NCI-H2227 (cell line): ENCODE results near the gene SLC39A3.

Experiments used
- DNase-seq: peaks from one replicate; lab custom pipeline; 2025; ENCODE audit not compliant: unreplicated experiment; lab: John Stamatoyannopoulos, UW

SLC39A3 gene

DNA sequence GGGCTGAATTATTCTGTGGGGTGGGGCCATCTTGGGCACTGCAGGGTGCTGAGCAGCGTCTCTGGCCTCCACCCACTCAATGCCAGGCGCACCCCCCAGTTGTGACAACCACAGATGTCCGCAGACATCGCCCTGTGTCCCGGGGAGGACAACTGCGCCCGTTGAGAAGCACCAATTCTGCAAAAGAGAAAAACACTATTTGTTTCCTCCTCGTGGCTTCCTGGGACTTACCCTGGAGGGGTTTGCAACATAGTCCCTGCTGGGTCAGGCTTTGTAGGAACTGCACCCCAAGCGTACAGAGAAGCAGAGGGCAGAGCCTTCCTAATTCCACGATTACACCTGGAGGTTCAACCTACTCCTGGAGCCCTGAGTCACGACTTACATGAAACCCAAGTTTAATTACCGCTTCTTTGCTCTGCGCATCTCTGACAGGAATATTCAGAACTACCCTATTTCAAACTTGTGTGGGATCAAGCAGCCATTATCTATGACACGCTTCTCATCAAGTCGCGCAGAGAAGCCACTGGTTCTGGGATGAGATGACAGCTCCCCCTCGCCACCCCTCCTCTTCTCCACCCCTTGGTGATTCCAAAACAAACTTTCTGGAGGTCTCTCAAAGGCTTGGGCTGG is 11.1 kb upstream of the SLC39A3 start:
- no peak for DNase-seq

DNA sequence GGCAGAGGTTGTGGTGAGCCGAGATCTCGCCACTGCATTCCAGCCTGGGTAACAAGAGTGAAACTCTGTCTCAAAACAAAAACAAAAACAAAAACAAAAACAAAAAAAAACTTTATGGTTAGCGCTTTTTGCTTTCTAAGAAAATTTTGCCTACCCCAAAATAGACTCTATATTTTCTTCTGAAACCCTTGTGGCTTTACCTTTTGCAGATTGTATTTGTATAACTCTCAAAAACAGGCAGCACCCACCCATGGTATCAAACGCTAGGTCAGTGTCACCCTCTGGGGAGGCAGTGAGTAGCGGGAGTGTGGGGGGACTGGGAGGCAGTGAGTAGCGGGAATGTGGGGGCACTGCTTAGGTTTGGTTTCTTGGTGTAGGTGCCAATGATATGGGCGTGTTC is 7.5 kb upstream of the SLC39A3 start:
- DNase-seq = no peak

DNA sequence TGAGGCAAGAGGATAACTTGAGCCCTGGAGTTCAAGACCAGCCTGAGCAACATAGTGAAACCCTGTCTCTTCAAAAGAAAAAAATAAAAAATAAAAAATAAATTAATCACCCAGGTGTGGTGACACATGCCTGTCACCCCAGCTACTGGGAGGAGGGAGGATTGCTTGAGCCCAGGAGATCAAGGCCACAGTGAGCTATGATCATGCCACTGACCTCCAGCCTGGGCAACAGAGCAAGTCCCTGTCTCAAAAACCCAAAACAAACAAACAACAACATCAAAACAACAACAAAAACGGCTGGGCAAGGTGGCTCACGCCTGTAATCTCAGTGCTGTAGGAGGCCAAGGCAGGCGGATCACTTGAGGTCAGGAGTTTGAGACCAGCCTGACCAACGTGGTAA is 4.3 kb upstream of the SLC39A3 start:
- DNase-seq = no peak

DNA sequence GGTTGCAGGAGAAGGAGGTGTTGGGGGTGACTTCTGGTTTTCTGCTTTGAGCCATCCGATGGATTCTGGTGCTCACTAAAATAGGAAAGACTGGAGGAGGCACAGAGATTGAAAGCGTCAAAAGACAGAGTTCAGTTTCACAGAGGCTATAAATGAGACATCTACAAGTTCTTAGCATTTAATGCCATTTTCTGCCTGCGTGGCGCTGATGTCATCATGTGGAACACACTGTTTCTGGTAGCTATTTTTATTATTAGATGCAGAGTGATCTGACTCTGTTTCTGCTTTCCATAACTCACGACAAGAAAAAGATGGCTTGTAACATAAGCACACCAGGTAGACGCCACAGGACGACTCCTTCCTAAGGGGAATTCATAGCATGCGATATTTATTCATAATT is 3.3 kb upstream of the SLC39A3 start:
- no peak for DNase-seq

DNA sequence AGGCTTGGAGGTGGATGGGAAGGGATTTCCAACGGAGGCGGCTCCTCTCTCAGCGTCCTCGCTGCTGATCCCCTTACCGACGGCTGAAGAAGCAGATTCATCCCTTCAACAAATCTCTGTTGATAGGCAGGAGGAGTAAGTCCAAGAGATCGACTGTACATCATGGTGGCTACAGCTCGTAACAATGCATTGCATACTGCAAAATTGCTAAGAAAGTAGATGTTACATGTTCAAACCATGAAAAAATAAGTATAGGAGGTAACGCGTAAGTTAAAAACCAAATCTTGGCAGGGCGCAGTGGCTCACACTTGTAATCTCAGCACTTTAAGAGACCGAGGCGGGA is 468 bp upstream of the SLC39A3 start:
- DNase-seq = no peak

DNA sequence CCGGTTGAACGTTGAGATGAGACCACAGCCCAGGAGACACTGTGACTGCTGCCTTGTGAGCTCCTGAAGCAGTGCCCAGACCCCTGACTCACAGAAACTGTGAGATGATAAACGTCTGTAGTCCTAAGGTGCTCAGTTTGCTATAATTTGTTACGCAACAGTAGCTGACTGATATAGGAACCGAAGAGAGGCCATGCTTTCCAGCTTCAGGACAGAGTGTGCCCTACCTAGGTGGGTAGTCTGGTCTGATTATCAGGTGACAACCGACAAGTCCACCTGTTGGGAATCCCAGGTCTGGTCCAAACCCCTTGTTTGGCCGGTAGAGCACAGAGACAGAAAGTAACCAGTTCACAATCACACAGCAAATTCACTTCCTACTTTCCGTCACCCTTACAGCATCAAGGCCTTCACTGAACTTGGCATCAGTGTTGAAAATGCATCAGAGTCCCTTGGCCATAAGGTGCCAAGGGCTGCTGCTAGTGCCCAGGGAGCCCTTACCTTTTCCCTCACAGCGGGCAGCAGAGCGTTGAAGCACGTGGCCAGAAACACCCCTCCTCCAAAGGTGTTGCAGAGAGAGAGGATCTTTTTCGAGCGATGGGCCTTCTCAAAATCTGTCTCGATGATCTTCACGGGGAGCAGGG is 3.1 kb downstream of the SLC39A3 start:
- DNase-seq = no peak

DNA sequence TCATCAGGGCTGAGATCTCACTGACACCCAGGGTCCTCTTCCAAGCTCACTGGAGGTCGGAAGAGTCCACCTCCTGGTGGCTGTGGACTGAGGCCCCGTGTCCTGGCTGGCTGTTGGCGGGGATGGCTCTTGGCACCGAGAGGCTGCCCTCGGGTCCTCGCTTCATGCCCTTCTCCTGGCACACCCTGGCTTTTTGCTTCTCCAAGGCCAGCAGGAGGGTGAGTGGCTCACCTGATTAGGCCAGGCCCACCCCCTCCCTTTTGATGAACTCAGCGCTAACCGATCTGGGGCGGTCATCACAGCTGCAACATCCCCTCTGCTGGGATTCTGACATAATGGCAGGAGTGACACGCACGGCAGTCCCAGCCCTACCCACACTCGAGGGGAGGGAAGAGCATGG is 4.4 kb downstream of the SLC39A3 start:
- DNase-seq = no peak

DNA sequence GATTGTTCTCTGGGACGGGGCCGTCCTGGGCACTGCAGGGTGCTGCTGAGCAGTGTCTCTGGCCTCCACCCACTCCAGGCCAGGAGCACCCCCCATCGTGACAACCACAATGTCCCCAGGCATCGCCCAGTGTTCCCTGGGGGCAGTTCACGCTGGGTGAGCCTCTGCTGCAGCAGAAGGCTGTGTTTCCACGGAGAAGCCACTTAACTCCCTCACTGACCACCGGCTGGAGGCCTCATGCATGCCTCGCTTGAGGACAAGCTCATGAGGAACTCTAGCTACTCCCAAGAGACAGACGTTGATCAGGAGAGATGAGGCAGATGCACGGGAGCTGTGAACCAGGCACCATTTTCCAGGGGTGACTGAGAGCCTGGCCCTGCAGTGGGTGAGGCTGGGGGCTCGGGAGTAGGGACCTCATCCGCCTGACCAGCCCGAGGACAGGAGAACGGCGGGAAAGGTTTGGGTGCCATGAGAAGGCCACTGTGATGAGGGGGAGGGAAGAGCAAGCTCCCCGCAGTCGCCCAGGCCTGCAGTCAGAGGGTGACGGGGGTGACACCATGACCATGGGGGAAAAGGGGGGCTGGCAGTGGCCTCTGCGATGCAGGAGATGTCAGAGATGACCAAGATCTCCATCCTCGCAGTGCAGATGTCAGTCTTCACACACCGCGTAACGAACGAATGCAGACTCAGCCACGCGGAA is 5.1 kb downstream of the SLC39A3 start:
- DNase-seq = no peak

DNA sequence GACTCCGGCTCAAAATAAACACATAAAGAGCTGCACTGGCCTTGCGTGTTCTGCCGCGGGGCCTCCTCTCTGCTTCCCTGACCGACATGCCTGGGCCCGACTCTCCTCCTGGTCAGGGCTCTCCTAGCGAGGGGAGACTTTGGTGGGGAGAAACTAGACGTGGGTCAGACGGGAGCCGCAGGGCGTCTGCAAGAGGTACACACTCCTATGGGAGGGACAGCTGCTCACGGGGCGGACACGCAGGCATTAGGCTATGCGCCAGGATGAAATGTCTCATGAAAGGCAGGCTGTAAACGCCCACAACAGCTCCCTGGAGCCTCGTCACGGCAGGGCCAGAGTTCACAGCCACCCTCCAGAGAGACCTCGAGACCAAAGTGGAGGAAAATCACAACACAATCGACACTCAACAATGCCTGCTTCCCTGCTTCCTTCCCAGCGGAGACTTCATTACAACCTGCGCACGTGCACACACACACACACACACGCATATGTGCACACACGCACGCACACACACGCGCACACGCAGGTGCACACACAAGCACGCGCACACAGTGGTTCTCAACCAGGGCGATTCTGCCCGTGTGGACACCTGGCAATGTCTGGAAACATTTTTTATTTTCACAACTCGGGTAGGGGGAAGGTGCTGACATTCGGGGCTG is 5.8 kb downstream of the SLC39A3 start:
- peak; percentile 52 for DNase-seq

DNA sequence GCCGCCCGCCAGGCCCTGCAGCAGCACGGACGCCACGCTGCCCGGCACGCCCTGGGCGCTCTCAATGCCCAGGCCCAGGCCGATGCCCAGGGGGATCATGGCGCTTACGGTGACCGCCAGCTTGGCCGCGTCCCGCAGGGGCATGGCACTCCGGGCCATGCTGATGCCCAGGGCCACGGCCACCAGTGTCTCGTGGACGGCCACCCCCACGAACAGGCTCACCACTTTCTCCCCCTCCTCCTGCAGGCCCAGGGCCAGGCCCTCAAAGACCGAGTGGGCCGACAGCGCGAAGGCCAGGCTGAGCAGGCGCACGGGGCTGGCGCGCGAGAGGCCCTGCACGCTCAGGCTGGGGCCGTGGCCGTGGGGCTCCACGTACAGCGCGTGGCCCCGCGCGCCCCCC is 6.9 kb downstream of the SLC39A3 start:
- DNase-seq = no peak

DNA sequence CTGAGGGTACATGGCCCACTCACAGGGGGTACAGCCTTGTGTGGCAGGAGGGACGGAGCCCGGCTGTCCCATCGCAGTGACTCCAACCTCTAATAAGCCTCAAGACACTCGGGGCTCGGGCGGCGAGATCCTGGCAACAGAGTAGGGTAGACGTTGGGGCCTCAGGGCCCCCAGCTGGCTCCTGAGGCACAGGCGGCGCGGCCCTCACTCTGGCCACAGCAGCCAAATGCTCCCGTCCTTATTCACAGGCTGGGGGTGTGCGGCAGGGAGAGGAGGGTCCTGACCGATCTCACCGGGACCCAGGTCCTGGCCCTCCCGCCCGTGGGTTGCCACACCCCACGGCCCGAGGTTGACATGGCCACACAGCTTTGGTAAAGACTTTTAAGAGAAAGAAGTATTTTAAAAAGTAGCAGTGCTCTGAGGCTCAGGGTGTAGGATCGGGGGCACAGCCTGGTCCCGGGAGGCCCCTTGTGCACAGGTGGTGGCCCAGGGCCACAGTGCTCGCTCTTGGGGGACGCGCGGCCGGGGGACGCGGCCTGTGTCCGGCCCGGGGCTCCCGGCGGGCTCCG is 7.6 kb downstream of the SLC39A3 start:
- DNase-seq = no peak

DNA sequence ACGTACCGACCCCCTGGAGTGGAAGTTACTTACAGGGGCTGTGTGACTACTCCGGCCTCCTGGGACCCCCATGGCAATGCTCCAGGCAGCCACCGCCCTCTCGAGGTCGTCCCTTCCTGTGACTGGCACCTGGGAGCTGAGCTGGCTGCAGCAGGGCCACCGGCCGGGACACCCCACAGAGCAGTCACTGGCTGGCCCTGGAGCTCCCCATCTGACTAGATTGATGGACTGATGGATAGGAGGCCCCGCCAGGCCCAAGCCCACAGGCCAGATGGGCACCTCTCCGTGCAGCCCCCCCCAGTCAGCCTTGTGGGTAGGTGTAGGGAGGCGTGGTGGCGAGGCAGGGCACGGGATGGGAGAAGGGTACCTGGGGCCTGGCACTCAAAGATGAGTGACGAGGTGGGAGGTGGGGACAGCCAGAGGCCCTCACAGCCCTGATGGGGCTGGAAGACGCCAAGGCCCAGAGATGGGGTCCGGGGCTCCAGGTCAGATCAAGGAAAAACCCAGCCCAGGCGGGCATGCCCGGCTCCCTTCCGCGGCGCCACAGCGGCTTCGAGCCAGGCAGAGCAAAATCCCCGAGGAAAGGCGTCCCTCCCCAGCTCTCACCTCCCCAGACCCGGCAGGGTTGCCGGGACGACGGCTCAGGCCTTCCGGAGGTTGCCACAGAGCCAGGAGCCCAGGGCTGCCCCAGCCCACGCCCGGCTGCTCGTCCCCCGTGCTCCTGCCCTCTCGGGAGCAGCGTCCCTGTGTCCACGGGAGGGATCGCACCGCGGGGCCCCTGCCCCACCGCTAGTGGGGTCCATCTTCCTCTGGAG is 8.4 kb downstream of the SLC39A3 start:
- no peak for DNase-seq

DNA sequence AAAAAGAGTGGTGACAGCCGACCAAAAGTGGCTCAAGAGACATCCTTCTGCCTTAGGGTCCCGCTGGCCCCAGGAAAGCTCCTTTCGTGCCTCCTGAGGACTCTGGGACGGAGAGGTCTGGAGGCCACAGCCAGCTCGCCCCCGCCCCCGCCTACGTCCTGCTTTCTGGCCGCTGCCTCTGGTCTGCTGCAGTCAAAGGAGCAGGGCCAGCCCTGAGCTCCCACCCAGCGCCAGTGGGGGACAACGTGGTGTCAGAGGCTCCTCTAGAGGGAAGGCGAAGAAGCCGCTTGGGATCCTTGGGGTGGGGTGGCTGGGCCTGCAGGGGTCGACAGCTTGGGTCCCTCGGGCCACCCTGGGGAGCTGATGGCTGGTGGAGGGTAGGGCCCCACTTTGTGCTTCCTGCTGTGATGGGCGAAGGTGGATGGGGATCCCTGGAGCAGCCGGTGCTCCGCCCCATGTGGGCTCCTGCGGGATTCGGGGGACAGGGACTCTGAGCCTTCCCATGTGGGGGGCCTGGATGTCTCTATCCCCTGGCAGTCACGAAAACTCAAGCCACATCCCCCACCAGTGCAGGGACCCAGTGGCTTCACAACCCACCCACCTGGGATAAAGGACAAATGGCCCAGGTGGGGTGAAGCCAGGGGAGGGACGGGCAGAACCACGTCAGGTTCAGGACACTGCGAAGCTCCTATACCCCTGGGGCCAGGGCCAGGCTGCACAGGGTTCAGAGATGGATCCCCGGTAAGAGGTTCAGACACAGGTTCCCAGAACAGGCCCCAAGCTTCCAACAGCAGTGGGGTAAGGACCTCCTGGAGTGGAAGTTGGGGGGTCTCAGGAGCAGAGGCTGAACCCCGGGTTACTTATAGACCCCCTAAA is 9.6 kb downstream of the SLC39A3 start:
- no peak for DNase-seq

DNA sequence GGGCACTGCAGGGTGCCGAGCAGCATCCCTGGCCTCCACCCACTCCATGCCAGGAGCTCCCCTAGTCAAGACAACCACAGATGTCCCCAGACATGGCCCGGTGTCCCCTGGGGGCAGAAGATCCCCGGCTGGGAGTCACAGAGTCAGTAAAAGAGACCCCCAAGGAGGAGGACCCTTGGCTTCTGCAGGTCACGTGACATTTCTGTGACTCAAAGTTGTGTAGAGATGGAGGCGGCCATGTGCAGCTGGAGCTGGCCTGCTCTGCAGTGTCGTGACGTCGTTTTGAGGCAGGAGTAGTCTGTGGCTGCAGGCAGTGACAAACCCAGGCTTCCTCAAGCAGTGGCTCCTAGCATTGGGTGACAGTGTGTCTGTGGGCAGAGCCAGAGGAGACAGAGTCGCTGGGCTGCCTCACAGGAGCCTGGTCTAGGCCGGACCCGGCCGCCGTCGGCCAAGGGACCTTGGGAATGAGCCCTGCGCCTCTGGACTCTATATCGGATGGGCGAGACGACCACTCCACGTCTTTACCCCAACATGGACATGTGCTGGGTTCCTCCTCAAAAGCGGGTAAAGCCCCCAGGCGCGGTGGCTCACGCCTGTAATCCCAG is 10.9 kb downstream of the SLC39A3 start:
- no peak for DNase-seq

DNA sequence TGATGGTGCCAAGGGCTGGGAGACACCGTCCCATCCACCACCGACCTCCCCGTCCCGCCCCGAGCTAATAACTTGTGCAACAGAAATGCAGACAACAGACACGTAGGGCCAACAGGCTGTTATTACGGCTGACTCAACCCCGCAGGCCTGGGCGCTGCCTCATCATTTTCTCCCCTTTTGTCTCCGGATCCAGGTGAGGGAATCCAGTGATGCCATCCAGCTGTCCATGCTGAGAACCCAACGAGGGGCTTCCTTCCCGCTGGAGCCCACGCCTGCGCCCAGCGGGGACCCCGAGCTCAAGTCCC is 12.2 kb downstream of the SLC39A3 start:
- peak; percentile 30 for DNase-seq

DNA sequence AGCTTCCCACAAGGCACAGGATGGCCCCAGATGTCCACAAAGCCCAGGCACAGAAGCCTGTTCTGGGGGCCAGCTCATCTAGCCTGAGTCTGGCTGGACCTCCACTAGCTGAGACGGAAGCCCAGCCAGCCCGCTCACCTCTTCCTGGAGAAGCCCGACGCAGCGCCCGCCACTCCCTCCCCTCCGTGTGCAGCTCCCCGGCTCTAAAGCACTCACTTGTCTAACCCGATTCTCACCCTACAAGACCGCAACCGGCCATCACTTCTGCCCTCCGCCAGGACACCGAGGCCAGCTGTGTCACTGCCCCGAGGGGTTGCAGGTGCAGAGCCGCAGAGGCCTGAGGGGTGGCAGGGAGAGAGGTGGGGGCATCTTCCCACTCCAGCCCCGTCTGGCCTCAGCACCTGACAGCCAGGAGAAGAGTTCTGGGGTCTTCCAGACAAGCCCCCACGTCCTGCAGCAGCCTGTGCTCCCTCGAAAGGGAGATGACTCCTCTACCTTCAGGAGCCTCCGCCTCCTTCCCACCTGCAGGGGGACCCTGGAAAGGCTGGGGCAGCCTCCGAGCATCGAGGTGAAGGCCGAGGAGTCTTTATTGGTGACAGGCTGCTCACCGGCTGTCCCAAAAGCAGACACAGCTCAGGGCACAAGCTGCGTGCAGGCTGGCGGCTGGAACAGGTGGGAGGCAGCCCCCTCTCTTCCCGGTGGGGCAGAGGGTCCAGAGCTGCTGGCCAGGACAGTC is 12.7 kb downstream of the SLC39A3 start:
- peak; percentile 22 for DNase-seq

DNA sequence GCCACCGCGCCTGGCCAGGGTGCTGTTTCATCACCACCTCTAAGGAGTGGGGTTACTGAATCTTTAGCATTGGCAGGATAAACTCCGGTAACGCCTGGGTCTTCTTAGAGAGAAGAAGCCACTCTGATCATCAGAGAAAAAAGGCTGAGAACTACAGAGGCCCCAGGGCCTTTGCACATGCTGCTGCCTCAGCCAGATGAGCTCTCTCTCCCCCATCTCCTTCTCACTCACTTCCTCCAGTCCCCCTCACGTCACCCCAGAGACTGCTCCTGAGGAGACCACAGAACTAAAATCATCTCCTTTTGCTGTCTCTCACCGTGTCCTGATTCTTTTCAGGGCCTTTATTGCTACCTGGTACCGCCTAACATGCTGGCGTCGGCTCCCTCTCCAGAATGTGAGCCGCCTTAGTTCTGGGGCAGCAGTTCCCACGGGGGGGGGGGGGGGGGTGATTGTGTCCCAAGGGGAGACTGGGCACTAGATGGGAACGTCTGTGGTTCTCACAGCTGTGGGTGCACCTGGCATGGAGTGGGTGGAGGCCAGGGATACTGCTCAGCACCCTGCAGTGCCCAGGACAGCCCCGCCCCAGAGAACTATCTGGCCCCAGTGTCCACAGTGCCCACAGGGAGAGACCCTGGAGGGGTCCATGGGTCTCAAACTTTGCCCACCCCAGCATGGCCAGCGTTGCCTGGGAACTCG is 13.5 kb downstream of the SLC39A3 start:
- DNase-seq = no peak

DNA sequence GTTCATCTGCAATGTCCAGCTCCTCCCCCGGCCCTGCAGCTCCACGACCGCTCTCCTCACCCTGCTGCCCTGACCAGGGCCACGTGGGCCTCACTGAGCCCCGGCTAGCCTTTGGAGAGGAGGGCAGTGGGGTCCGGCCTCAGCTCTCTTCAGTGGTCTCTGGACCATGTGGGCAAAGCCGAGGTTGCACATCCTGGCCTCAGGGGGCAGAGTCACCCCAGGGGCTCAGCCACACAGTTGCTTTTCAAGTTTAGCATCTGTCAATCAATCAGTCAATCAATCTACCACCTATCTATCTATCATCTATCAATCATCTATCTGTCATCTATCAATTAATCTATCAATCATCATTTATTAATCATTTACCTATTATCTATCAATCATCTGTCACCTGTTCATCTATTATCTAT is 15.7 kb downstream of the SLC39A3 start:
- no peak for DNase-seq

DNA sequence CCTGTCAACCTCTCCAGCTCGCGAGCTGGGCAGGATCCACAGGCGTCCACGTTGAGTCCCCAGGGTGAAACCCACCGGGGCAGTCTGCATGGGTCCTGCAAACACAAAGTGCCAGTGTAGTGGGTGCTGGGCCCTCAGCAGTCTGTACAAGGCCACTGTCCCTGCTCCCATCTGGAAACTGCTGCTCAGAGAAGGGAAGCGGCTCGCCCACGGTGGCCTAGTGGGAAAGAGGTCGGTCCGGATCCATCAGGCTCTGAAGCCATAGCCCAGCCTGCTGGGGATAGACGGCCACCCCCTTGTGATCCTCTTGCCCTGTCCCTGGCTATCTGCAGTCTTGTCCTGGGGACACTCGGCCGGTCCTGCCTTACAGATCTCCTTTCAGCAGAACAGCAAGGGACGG is 16.1 kb downstream of the SLC39A3 start:
- DNase-seq = no peak
